Spleen (tissue), 7 donors: ENCODE measurements around the gene FAM25G.
"Not testable (repeated sequence)": the region's sequence is repeated elsewhere in the genome, so short reads cannot be mapped to it uniquely, and the experiment has no call there.

Experiments used
- POLR2A ChIP-seq, 3 donors: fragments of 450-650 bp; IDR thresholded peaks; one replicate each; pipeline ENCODE4 v1.5.1; 2017; ENCODE audit warnings: antibody characterized with exemption in 3 of 3, mild to moderate bottlenecking in 1 of 3
- POLR2AphosphoS5 ChIP-seq, 3 donors: sonication (generic); formaldehyde crosslinking; IDR thresholded peaks; one replicate each; pipeline ENCODE4 v1.5.1; 2017; ENCODE audit warnings: antibody characterized with exemption in 3 of 3
- TF ChIP-seq, protein P1 (sequence below), 11 experiments: fragments of 200-600 bp in 7 of 11; fragments of 450-650 bp in 4 of 11; sonication (generic) in 4 of 11; IDR thresholded peaks in 8 of 11; conservative IDR thresholded peaks in 3 of 11; 1 replicate in 7 of 11; 2 replicates in 4 of 11; pipeline versions ENCODE4 v1.4.0 to v1.8.0; 2016 to 2021; ENCODE audit warnings: antibody characterized with exemption in 11 of 11, inconsistent platforms in 4 of 11, mild to moderate bottlenecking in 1 of 11
- donor health status: DM: no; HTN: no; CAD: no; lungs with moderate emphysema.
- donor health status: DM: no; HTN: no; CAD: no.
- donor health status: DM: no; HTN: no; CAD: no.

DNA sequence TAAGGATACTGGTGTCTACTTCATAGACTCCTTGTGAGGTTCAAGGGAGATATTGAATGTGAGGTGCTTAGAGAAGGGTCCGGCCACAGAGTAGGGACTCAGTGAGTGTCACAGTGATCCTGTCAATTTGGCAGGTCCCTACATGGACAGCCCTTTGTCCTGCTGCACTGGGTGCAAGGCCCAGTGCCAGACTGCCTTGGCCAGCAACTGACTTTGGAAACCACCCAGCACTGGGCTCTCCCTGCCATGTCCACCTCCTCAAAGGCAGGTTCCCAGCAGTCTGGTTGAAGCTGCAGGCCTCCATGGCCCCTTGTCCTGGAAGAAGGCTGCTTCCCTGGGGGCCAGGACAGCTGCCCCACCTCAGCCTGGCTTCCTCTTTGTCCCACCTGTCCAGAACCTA is 9.1 kb downstream of the FAM25G start:
- TF ChIP-seq, protein P1, sequence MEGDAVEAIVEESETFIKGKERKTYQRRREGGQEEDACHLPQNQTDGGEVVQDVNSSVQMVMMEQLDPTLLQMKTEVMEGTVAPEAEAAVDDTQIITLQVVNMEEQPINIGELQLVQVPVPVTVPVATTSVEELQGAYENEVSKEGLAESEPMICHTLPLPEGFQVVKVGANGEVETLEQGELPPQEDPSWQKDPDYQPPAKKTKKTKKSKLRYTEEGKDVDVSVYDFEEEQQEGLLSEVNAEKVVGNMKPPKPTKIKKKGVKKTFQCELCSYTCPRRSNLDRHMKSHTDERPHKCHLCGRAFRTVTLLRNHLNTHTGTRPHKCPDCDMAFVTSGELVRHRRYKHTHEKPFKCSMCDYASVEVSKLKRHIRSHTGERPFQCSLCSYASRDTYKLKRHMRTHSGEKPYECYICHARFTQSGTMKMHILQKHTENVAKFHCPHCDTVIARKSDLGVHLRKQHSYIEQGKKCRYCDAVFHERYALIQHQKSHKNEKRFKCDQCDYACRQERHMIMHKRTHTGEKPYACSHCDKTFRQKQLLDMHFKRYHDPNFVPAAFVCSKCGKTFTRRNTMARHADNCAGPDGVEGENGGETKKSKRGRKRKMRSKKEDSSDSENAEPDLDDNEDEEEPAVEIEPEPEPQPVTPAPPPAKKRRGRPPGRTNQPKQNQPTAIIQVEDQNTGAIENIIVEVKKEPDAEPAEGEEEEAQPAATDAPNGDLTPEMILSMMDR (IDR thresholded peaks at IDR 0.05 in 8 of 11, conservative IDR thresholded peaks at IDR 0.05 in 3 of 11), result not testable (repeated sequence)
- not testable (repeated sequence) for TF ChIP-seq POLR2AphosphoS5, POLR2A (IDR thresholded peaks at IDR 0.05)
